WTC11 (cell line): ENCODE measurements around the gene SORD.
"Not testable (repeated sequence)": the region's sequence is repeated elsewhere in the genome, so short reads cannot be mapped to it uniquely, and the experiment has no call there.

Source experiments
- CTCF ChIP-seq: fragments of 200-600 bp; IDR thresholded peaks from 2 replicates; pipeline ENCODE4 v1.8.0; 2022; ENCODE audit warnings: antibody characterized with exemption
- E2F5 ChIP-seq: sonication (generic); formaldehyde crosslinking; IDR thresholded peaks from 2 replicates; pipeline ENCODE4 v1.8.1; 2022; ENCODE audit warnings: mild to moderate bottlenecking, moderate library complexity, missing genetic modification reagents
- ELF4 ChIP-seq: sonication (generic); formaldehyde crosslinking; IDR thresholded peaks from 2 replicates; pipeline ENCODE4 v1.8.1; 2022; ENCODE audit warnings: low read depth, mild to moderate bottlenecking, moderate library complexity, missing genetic modification reagents
- HMGA2 ChIP-seq: fragments of 250-450 bp; sonication (Bioruptor Pico); IDR thresholded peaks from 2 replicates; pipeline ENCODE4 v1.4.0; 2021; ENCODE audit warnings: mild to moderate bottlenecking, moderate library complexity
- MLX ChIP-seq: sonication (generic); formaldehyde crosslinking; IDR thresholded peaks from 2 replicates; pipeline ENCODE4 v1.8.1; 2023; ENCODE audit warnings: mild to moderate bottlenecking, missing genetic modification reagents, moderate library complexity
- OVOL2 ChIP-seq: fragments of 250-450 bp; sonication (Bioruptor Pico); IDR thresholded peaks from 2 replicates; pipeline ENCODE4 v1.9.0; 2021; ENCODE audit warnings: mild to moderate bottlenecking, borderline replicate concordance
- SP1 ChIP-seq: sonication (generic); formaldehyde crosslinking; conservative IDR thresholded peaks from 2 replicates; pipeline ENCODE4 v1.8.1; 2022; ENCODE audit warnings: missing genetic modification reagents
- TF ChIP-seq, protein P1 (sequence below): sonication (generic); formaldehyde crosslinking; IDR thresholded peaks from 2 replicates; pipeline ENCODE4 v1.8.1; 2022; ENCODE audit warnings: low read depth, mild to moderate bottlenecking, moderate library complexity, missing genetic modification reagents, borderline replicate concordance
- TF ChIP-seq, protein P2 (sequence below): sonication (generic); formaldehyde crosslinking; IDR thresholded peaks from 2 replicates; pipeline ENCODE4 v1.8.1; 2023; ENCODE audit warnings: mild to moderate bottlenecking, missing genetic modification reagents

DNA sequence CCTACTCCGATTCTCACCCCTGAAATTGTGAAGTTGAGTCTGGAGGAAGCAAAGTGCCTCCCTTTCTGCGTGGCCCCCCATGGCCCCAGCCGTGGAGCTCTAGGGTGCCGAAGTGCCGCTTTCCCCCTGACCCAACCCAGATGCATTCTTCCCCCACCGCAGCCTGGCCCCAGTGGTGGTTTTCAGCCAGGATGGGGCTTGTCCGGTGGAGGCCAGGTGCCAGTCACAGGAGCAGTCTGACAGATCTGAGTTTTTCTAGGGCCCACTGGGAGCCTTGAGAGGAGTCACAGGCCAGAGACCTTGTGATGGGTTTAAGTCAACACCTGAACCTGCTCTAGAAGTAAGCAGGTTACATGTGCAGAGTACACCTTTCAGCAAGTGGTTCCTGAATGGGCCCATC is 39.3 kb downstream of the SORD start:
- TF ChIP-seq HMGA2 (CRISPR knock-in tag); CTCF; E2F5 (CRISPR knock-in tag); ELF4; SP1 (CRISPR knock-in tag); MLX (CRISPR knock-in tag); OVOL2 (CRISPR knock-in tag): not testable (repeated sequence)
- TF ChIP-seq, protein P1, sequence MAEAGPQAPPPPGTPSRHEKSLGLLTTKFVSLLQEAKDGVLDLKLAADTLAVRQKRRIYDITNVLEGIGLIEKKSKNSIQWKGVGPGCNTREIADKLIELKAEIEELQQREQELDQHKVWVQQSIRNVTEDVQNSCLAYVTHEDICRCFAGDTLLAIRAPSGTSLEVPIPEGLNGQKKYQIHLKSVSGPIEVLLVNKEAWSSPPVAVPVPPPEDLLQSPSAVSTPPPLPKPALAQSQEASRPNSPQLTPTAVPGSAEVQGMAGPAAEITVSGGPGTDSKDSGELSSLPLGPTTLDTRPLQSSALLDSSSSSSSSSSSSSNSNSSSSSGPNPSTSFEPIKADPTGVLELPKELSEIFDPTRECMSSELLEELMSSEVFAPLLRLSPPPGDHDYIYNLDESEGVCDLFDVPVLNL = not testable (repeated sequence)
- TF ChIP-seq, protein P2, sequence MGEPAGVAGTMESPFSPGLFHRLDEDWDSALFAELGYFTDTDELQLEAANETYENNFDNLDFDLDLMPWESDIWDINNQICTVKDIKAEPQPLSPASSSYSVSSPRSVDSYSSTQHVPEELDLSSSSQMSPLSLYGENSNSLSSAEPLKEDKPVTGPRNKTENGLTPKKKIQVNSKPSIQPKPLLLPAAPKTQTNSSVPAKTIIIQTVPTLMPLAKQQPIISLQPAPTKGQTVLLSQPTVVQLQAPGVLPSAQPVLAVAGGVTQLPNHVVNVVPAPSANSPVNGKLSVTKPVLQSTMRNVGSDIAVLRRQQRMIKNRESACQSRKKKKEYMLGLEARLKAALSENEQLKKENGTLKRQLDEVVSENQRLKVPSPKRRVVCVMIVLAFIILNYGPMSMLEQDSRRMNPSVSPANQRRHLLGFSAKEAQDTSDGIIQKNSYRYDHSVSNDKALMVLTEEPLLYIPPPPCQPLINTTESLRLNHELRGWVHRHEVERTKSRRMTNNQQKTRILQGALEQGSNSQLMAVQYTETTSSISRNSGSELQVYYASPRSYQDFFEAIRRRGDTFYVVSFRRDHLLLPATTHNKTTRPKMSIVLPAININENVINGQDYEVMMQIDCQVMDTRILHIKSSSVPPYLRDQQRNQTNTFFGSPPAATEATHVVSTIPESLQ (CRISPR knock-in tag) = not testable (repeated sequence)
